K562 (cell line): ENCODE measurements around the gene CD84. TPM values are rescaled to one million over a fixed set of nuclear protein-coding genes. Genes with fewer than 3 reads are reported as not detected.

ENCODE experiments used
- ATAC-seq: fragments of 200-7000 bp; cut with Tn5 transposase; 3 replicates; pipeline ENCODE4 v1.9.1; 2020; ENCODE audit warnings: moderate library complexity
- BruUV-seq: library from RNA; stranded (reverse); fragments of 400-500 nt; replicated peaks from 2 replicates; lab custom pipeline; 2021; lab: Mats Ljungman, UMichigan
- CTCF ChIA-PET: fragments of 300-600 bp; formaldehyde crosslinking; extraction: SDS; loops from one replicate; lab custom pipeline; 2021; ENCODE audit warnings: low intra/inter-chr PET ratio; lab: Yijun Ruan, JAX
- POLR2A ChIA-PET: fragments of 300-600, 350-650 bp; sonication (Branson Sonifier 250); formaldehyde crosslinking; extraction: SDS; loops from one replicate; lab custom pipeline; 2021; ENCODE audit warnings: antibody characterized with exemption, inconsistent platforms; lab: Yijun Ruan, JAX
- DNase-seq, 4 experiments: peaks; one replicate each; pipeline versions ENCODE4 v3.0.0 to v3.0.0-alpha.2; 2011 to 2018; ENCODE audit warnings: low spot score in 3 of 4, mixed read lengths in 3 of 4; ENCODE audit errors: extremely low read depth in 1 of 4
- FAIRE-seq: peaks from 2 replicates; lab custom pipeline; 2011; peaks lifted over from hg19 to GRCh38; lab: Jason Lieb, UNC
- H2AFZ ChIP-seq: 2 replicates; pipeline ENCODE4 v1.6.0; 2011; ENCODE audit warnings: low read depth, low read length, control low read depth, inconsistent platforms
- H3K27ac ChIP-seq: fragments of 200-600 bp; 3 replicates; pipeline ENCODE4 v1.8.0; 2011; ENCODE audit warnings: low read depth, mild to moderate bottlenecking, control low read depth, inconsistent platforms, low read length, moderate library complexity, mixed read lengths; ENCODE audit errors: extremely low read depth
- H3K27me3 ChIP-seq, 2 experiments: fragments of 300-600 bp in 1 of 2; 2 replicates in 1 of 2; 3 replicates in 1 of 2; pipeline versions ENCODE4 v1.6.0 to v1.8.0; 2011; ENCODE audit warnings: inconsistent platforms in 2 of 2, low read length in 2 of 2, mild to moderate bottlenecking in 1 of 2, mixed read lengths in 1 of 2, moderate library complexity in 1 of 2; ENCODE audit not compliant: control insufficient read depth in 2 of 2, insufficient read depth in 2 of 2
- H3K36me3 ChIP-seq: fragments of 300-600 bp; 3 replicates; pipeline ENCODE4 v1.8.0; 2011; ENCODE audit warnings: mild to moderate bottlenecking, low read length, inconsistent platforms; ENCODE audit not compliant: control insufficient read depth, insufficient read depth
- H3K4me1 ChIP-seq, 2 experiments: fragments of 200-600 bp in 1 of 2; replicated peaks in 1 of 2; 2 replicates in 1 of 2; 3 replicates in 1 of 2; pipeline versions ENCODE4 v1.5.1 to v1.8.0; 2011; ENCODE audit warnings: inconsistent platforms in 2 of 2, low read length in 2 of 2, mild to moderate bottlenecking in 1 of 2, mixed read lengths in 1 of 2, moderate library complexity in 1 of 2; ENCODE audit not compliant: control insufficient read depth in 2 of 2, insufficient read depth in 2 of 2
- H3K4me2 ChIP-seq: 2 replicates; pipeline ENCODE4 v1.6.1; 2011; ENCODE audit warnings: low read length, control low read depth, inconsistent platforms, mixed read lengths; ENCODE audit not compliant: insufficient read depth
- H3K4me3 ChIP-seq: fragments of 200-600 bp; sonication (generic), shearing (Covaris generic); 2 replicates; pipeline ENCODE4 v1.5.1; 2016; ENCODE audit warnings: control low read depth, inconsistent platforms
- H3K79me2 ChIP-seq: fragments of 200-600 bp; 3 replicates; pipeline ENCODE4 v1.8.0; 2011; ENCODE audit warnings: low read length, inconsistent platforms; ENCODE audit not compliant: control insufficient read depth, insufficient read depth
- H3K9ac ChIP-seq, 2 experiments: 2 replicates each; pipeline versions ENCODE4 v1.6.0 to v1.6.1; 2011; ENCODE audit warnings: low read depth in 2 of 2, low read length in 2 of 2, control low read depth in 1 of 2, inconsistent platforms in 1 of 2, mild to moderate bottlenecking in 1 of 2, mixed read lengths in 1 of 2; ENCODE audit not compliant: insufficient read depth in 1 of 2
- H3K9me1 ChIP-seq: one replicate; pipeline ENCODE4 v1.6.0; 2011; ENCODE audit warnings: inconsistent platforms, mild to moderate bottlenecking, low read length, moderate library complexity; ENCODE audit not compliant: control insufficient read depth, insufficient read depth
- H3K9me3 ChIP-seq: replicated peaks from 2 replicates; pipeline ENCODE4 v1.5.1; 2011; ENCODE audit warnings: low read depth, low read length, inconsistent platforms; ENCODE audit not compliant: control insufficient read depth, insufficient read depth
- H4K20me1 ChIP-seq: replicated peaks from 2 replicates; pipeline ENCODE4 v1.6.1; 2011; ENCODE audit warnings: low read length, inconsistent platforms, mixed read lengths; ENCODE audit not compliant: control insufficient read depth, insufficient read depth
- CREM ChIP-seq: IDR thresholded peaks from 2 replicates; pipeline ENCODE4 v1.6.1; 2014; ENCODE audit warnings: antibody characterized with exemption, low read depth
- ETS2 ChIP-seq: IDR thresholded peaks from 2 replicates; pipeline ENCODE4 v1.6.1; 2016; ENCODE audit warnings: borderline replicate concordance, missing genetic modification characterization, mild to moderate bottlenecking, moderate library complexity, missing compliant biosample characterization; ENCODE audit not compliant: poor library complexity, severe bottlenecking
- HOXB6 ChIP-seq: fragments of 250-450 bp; sonication (Bioruptor Pico); IDR thresholded peaks from 2 replicates; pipeline ENCODE4 v1.5.1; 2022; ENCODE audit warnings: mild to moderate bottlenecking, borderline replicate concordance
- POLR2AphosphoS5 ChIP-seq: IDR thresholded peaks from 2 replicates; pipeline ENCODE4 v1.6.1; 2011; ENCODE audit warnings: mild to moderate bottlenecking, low read depth, low read length, moderate library complexity; ENCODE audit not compliant: control insufficient read depth, insufficient read depth
- U2AF2 ChIP-seq: fragments of 200-400 bp; formaldehyde crosslinking; optimal IDR thresholded peaks from 2 replicates; pipeline ENCODE3; 2017; ENCODE audit warnings: low read depth, mild to moderate bottlenecking, low read length
- WGBS: fragments of 100-300 bp; shearing (Covaris generic); methylation state at CpG from one replicate; pipeline ENCODE4 v1.1.6; 2016; ENCODE audit warnings: low coverage, mixed read lengths; ENCODE audit not compliant: insufficient coverage; ENCODE audit errors: missing lambda C conversion rate; 5-methylcytosine and 5-hydroxymethylcytosine counted together
- in situ Hi-C: fragments of 300-500 bp; cut with MboI; formaldehyde crosslinking; loops from 4 replicates; pipeline ENCODE4 v1.15.0; 2018; ENCODE audit warnings: inconsistent platforms, mixed read lengths
- intact Hi-C: fragments of 100-400 bp; cut with micrococcal nuclease; formaldehyde crosslinking; loops from 2 replicates; pipeline ENCODE4 v1.14.2; 2022
- polyA plus RNA-seq, 8 experiments: library from polyadenylated mRNA; depleted of rRNA in 4 of 8; stranded (reverse) in 5 of 8; unstranded in 3 of 8; fragments of >200 nt; fragmentation: Nextera tagmentation in 2 of 8; fragmentation: Illumina TruSeq in 1 of 8; extraction: Ambion mirVana in 2 of 8; extraction: Trizol in 1 of 8; gene quantifications; 2 replicates each; pipeline versions ENCODE4 v1.2.1 to v1.2.3, GENCODE V29; 2011 to 2014; ENCODE audit warnings: inconsistent platforms in 1 of 8, missing spikeins in 1 of 8
- total RNA-seq, 7 experiments: library from RNA; depleted of rRNA in 6 of 7; stranded (reverse); fragments of >200 nt in 6 of 7; fragmentation: Illumina TruSeq in 2 of 7; extraction: Trizol in 2 of 7; gene quantifications; 2 replicates each; pipeline versions ENCODE4 v1.2.1 to v1.2.3, GENCODE V29; 2011 to 2021; ENCODE audit warnings: low replicate concordance in 1 of 7
- TF ChIP-seq, protein P1 (sequence below): fragments of 450-650 bp; IDR thresholded peaks from 2 replicates; pipeline ENCODE4 v1.7.1; 2018; ENCODE audit warnings: mild to moderate bottlenecking, low read depth; ENCODE audit not compliant: partially characterized antibody
- TF ChIP-seq, protein P2 (sequence below): fragments of 250-450 bp; sonication (Bioruptor Pico); IDR thresholded peaks from 2 replicates; pipeline ENCODE4 v1.5.0; 2021; ENCODE audit warnings: mild to moderate bottlenecking, moderate library complexity
- TF ChIP-seq, protein P3 (sequence below): fragments of 250-450 bp; sonication (Bioruptor Pico); IDR thresholded peaks from 2 replicates; pipeline ENCODE4 v1.5.1; 2021; ENCODE audit warnings: mild to moderate bottlenecking

Gene CD84
- total and polyA plus RNA-seq, 9 of the 15 experiments (the other 6 are each of a cell fraction or from before 2014, with no cell fraction given) = 0.82 to 6.8 (median 2.0) TPM

DNA sequence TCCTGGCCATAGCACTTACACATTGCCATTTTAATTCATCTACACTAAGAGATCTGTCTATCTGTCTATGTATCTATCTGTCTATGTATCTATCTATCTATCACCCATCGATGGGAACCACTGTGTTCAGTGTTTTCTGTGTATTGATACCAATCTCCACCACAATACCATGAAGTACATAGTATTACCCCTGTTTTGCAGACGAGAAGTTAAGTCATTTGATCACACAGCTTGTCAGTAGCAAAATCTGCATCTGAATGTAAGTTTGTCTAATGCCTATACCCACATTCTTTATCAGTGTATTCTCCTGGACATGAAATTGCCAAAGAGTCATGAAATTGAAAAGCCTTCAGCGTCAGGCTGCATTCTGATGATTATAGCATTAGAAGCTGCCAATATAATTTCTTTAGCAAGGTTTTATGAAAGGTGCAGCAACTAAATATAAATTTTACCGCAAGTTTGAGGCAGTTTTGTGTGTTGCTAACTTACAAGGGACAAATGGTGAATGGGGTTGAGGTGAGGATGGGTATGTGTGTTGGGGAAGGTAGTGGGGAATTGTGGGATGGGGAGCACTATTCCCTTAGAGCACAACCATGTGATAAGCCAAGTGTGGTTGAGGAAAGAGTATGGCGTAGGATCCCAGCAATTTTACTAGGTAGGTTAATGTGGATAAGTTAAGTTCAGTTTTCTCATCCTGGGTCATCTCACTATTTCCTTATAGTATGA, 43.4 kb upstream of the CD84 start:
- H3K4me1 ChIP-seq = peaks cover 10 to 30% of the 10 kb centered on the region in 2 experiments; a peak in 4 of 5 replicates
- H3K27ac ChIP-seq = no peak overlapping the region
- no peak overlapping the region for H2AFZ ChIP-seq
- TF ChIP-seq, protein P1, sequence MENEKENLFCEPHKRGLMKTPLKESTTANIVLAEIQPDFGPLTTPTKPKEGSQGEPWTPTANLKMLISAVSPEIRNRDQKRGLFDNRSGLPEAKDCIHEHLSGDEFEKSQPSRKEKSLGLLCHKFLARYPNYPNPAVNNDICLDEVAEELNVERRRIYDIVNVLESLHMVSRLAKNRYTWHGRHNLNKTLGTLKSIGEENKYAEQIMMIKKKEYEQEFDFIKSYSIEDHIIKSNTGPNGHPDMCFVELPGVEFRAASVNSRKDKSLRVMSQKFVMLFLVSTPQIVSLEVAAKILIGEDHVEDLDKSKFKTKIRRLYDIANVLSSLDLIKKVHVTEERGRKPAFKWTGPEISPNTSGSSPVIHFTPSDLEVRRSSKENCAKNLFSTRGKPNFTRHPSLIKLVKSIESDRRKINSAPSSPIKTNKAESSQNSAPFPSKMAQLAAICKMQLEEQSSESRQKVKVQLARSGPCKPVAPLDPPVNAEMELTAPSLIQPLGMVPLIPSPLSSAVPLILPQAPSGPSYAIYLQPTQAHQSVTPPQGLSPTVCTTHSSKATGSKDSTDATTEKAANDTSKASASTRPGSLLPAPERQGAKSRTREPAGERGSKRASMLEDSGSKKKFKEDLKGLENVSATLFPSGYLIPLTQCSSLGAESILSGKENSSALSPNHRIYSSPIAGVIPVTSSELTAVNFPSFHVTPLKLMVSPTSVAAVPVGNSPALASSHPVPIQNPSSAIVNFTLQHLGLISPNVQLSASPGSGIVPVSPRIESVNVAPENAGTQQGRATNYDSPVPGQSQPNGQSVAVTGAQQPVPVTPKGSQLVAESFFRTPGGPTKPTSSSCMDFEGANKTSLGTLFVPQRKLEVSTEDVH = no peak
- TF ChIP-seq, protein P2, sequence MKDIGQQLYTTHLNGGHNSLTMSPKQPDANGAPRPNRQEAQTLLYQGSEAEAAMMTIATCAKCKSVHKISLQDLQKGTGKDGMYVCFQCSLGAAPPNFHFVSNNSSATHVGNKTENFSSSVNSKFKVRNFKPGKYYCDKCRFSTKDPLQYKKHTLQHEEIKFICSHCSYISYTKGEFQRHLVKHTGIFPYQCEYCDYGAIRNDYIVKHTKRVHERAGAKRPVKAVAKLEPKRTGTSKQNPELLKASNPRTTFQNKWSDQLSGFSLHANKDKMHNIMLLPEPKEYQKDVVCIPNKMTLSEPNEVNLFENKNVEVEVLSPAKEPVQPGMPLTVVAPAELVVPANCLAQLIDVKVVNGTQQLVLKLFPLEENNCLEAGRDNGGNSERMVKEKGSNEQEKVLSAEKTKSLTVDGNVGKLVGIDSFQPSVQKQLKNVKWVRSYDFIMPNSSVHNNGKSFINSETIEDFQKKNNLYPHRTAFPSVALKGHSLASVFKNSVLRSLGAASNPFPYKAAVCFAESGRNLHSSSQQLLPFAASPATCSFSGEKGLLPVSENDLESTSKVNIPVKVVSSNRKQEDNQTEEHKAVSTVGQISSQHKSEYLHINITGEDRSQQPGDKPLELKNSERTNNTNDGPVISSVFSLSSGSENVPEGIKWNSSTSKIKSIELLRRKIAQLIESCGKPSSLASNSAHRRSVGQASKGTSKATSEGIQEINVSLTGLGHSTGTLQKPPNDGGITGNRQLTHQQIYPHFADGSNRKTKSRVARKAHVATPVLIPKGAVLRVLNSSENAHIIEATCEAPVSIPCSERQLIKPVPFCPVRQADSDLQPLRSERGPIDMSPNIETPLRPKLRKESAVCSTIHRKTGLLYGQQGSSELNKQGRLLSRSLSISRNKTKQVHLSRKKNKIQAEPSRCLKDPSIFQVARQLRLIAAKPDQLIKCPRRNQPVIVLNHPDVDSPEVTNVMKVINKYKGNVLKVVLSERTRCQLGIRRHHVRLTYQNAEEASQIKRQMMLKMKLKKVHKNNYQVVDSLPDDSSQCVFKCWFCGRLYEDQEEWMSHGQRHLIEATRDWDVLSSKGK = no peak
- TF ChIP-seq, protein P3, sequence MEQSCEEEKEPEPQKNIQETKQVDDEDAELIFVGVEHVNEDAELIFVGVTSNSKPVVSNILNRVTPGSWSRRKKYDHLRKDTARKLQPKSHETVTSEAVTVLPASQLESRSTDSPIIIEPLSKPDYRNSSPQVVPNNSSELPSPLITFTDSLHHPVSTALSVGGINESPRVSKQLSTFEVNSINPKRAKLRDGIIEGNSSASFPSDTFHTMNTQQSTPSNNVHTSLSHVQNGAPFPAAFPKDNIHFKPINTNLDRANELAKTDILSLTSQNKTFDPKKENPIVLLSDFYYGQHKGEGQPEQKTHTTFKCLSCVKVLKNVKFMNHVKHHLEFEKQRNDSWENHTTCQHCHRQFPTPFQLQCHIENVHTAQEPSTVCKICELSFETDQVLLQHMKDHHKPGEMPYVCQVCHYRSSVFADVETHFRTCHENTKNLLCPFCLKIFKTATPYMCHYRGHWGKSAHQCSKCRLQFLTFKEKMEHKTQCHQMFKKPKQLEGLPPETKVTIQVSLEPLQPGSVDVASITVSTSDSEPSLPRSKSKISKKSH (CRISPR knock-in tag) = no peak
- TF ChIP-seq CREM = no peak
- no peak for TF ChIP-seq HOXB6
- TF ChIP-seq ETS2 (tag) = no peak
- no peak for TF ChIP-seq U2AF2
- TF ChIP-seq POLR2AphosphoS5 = no peak

More for the DNA sequence above, 43.4 kb upstream of the CD84 start:
- in situ Hi-C loops (no loop called here), intact Hi-C loops (loop anchor here (10.0 kb wide), 1 partner anchor 142 kb away; no protein-coding TSS in a partner anchor)
- WGBS = 54% methylated on average over 5 of the region's 5 CpGs
- no peak for DNase-seq
- ChIA-PET POLR2A (no interaction called here), CTCF (interaction anchor here (0.6 to 0.7 kb wide), 3 partner anchors 26 to 203 kb away, joined by 3 read pairs; no protein-coding TSS in a partner anchor)
- no peaks in the 10 kb centered on the region for H3K36me3 ChIP-seq
- H4K20me1 ChIP-seq = no peaks in the 10 kb centered on the region
- no peak overlapping the region for H3K4me3 ChIP-seq
- H3K4me2 ChIP-seq = no peak overlapping the region
- H3K79me2 ChIP-seq = no peaks in the 10 kb centered on the region
- FAIRE-seq = no peak
- H3K27me3 ChIP-seq = no peaks in the 10 kb centered on the region
- no peak for ATAC-seq
- H3K9ac ChIP-seq = no peak overlapping the region
- BruUV-seq = no TSS peak
- 0 out of 2 replicates have a peak, but pooled peaks cover 3% of the 10 kb centered on the region for H3K9me3 ChIP-seq
- no peaks in the 10 kb centered on the region for H3K9me1 ChIP-seq
